Activated naive CD4-positive, alpha-beta T cell treated with anti-CD3 and anti-CD28 coated beads, Interleukin-2, amount 10 ng/mL, durations not matched to agents 7 days and 5 days (primary cell): ENCODE measurements around the gene PRSS33.

ENCODE experiments used
- CTCF ChIA-PET: fragments of 350-600 bp; sonication (Branson Sonifier 250); formaldehyde crosslinking; loops from one replicate; lab custom pipeline; 2021; ENCODE audit warnings: antibody characterized with exemption; lab: Charles Lee
- DNase-seq: peaks from one replicate; pipeline ENCODE4 v3.0.0-alpha.2; 2020
- H3K27ac Mint-ChIP-seq: one replicate; pipeline ENCODE4 v1.8.0; 2021; ENCODE audit warnings: mild to moderate bottlenecking, moderate library complexity, mixed read lengths
- H3K27me3 Mint-ChIP-seq: one replicate; pipeline ENCODE4 v1.8.0; 2021; ENCODE audit warnings: mild to moderate bottlenecking, mixed read lengths
- H3K36me3 Mint-ChIP-seq: one replicate; pipeline ENCODE4 v1.8.0; 2021; ENCODE audit warnings: mixed read lengths
- H3K4me1 Mint-ChIP-seq: one replicate; pipeline ENCODE4 v1.8.0; 2021; ENCODE audit warnings: mixed read lengths
- H3K4me3 Mint-ChIP-seq: one replicate; pipeline ENCODE4 v1.8.0; 2021; ENCODE audit warnings: mild to moderate bottlenecking, moderate library complexity, mixed read lengths
- H3K9me3 Mint-ChIP-seq: one replicate; pipeline ENCODE4 v1.8.0; 2021; ENCODE audit warnings: mixed read lengths

PRSS33 gene

GRCh38 chr16:2787406-2787805, at the start of gene PRSS33:
PRSS33 (minus strand) TSS chr16:2787560; CDS start chr16:2786547, 1,013 bp downstream.
- Mint-ChIP-seq H3K4me1 (peaks cover 11% of the 10 kb centered on the region), H3K36me3 (no peaks in the 10 kb centered on the region), H3K9me3 (no peaks in the 10 kb centered on the region), H3K4me3 (no peak within 1 kb of the TSS), H3K27ac (no peak within 1 kb of the TSS), H3K27me3 (peaks cover 62% of the 10 kb centered on the region)
- DNase-seq: peak; percentile 18
- CTCF ChIA-PET: no interaction called here

GRCh38 chr16:2836646-2837508, 49.5 kb upstream of the PRSS33 start:
- CTCF ChIA-PET: no interaction called here
- Mint-ChIP-seq H3K9me3 (no peaks in the 10 kb centered on the region), H3K36me3 (no peaks in the 10 kb centered on the region), H3K4me1 (peaks cover 17% of the 10 kb centered on the region), H3K27ac (no peak overlapping the region), H3K27me3 (peaks cover 41% of the 10 kb centered on the region), H3K4me3 (no peak overlapping the region)
- no peak for DNase-seq

- Mint-ChIP-seq H3K27ac (no peak overlapping the region), H3K36me3 (no peaks in the 10 kb centered on the region), H3K4me1 (peaks cover 10% of the 10 kb centered on the region), H3K27me3 (peaks cover 38% of the 10 kb centered on the region), H3K9me3 (no peaks in the 10 kb centered on the region), H3K4me3 (no peak overlapping the region)
- CTCF ChIA-PET: no interaction called here
- no peak for DNase-seq
Observed at GRCh38 chr16:2835638-2836493, 48.5 kb upstream of the PRSS33 start.

- no peaks in the 10 kb centered on the region for H3K36me3 Mint-ChIP-seq
- peaks cover 7% of the 10 kb centered on the region for H3K4me1 Mint-ChIP-seq
- no peak for DNase-seq
- no peak overlapping the region for H3K4me3 Mint-ChIP-seq
- peaks cover 38% of the 10 kb centered on the region for H3K27me3 Mint-ChIP-seq
- no peak overlapping the region for H3K27ac Mint-ChIP-seq
- H3K9me3 Mint-ChIP-seq: no peaks in the 10 kb centered on the region
- CTCF ChIA-PET: no interaction called here
Observed at GRCh38 chr16:2834968-2835367, 47.6 kb upstream of the PRSS33 start.

- CTCF ChIA-PET: no interaction called here
Observed at GRCh38 chr16:2833776-2834175, 46.4 kb upstream of the PRSS33 start.

GRCh38 chr16:2831203-2831602, 43.8 kb upstream of the PRSS33 start:
- H3K27ac Mint-ChIP-seq: no peak overlapping the region
- no peaks in the 10 kb centered on the region for H3K9me3 Mint-ChIP-seq
- no peak overlapping the region for H3K4me3 Mint-ChIP-seq
- peaks cover 22% of the 10 kb centered on the region for H3K27me3 Mint-ChIP-seq
- peaks cover 5% of the 10 kb centered on the region for H3K4me1 Mint-ChIP-seq
- no peak for DNase-seq
- H3K36me3 Mint-ChIP-seq: no peaks in the 10 kb centered on the region
- CTCF ChIA-PET: interaction anchor here (2.6 kb wide), 1 partner anchor 8 kb away, joined by 14 read pairs; no protein-coding TSS in a partner anchor

More at GRCh38 chr16:2833776-2834175, 46.4 kb upstream of the PRSS33 start:
- Mint-ChIP-seq H3K27ac (no peak overlapping the region), H3K36me3 (no peaks in the 10 kb centered on the region), H3K9me3 (no peaks in the 10 kb centered on the region), H3K4me3 (no peak overlapping the region), H3K4me1 (peaks cover 5% of the 10 kb centered on the region), H3K27me3 (peaks cover 34% of the 10 kb centered on the region)
- DNase-seq: no peak

- CTCF ChIA-PET: interaction anchor here (0.8 to 2.6 kb wide), 2 partner anchors 9 to 38 kb away, joined by 3 to 14 read pairs; no protein-coding TSS in a partner anchor
- H3K4me1 Mint-ChIP-seq: peaks cover 5% of the 10 kb centered on the region
- DNase-seq: no peak
- no peaks in the 10 kb centered on the region for H3K36me3 Mint-ChIP-seq
- no peaks in the 10 kb centered on the region for H3K9me3 Mint-ChIP-seq
- no peak overlapping the region for H3K27ac Mint-ChIP-seq
- no peak overlapping the region for H3K4me3 Mint-ChIP-seq
- H3K27me3 Mint-ChIP-seq: peaks cover 14% of the 10 kb centered on the region
Observed at GRCh38 chr16:2830355-2830695, 43.0 kb upstream of the PRSS33 start.

- CTCF ChIA-PET: interaction anchor here (0.8 to 2.6 kb wide), 3 partner anchors 9 to 90 kb away, joined by 3 to 14 read pairs (median 3); no protein-coding TSS in a partner anchor
- H3K36me3 Mint-ChIP-seq: no peaks in the 10 kb centered on the region
- H3K27me3 Mint-ChIP-seq: peaks cover 12% of the 10 kb centered on the region
- DNase-seq: no peak
- H3K27ac Mint-ChIP-seq: no peak within 1 kb of the TSS
- no peak within 1 kb of the TSS for H3K4me3 Mint-ChIP-seq
- no peaks in the 10 kb centered on the region for H3K9me3 Mint-ChIP-seq
- H3K4me1 Mint-ChIP-seq: peaks cover 5% of the 10 kb centered on the region
Observed at GRCh38 chr16:2829501-2830354, 42.4 kb upstream of the PRSS33 start, which contains the start of gene ZG16B. ZG16B (plus strand) TSS chr16:2830303; CDS start chr16:2830442, 139 bp downstream.

GRCh38 chr16:2828876-2829430, 41.6 kb upstream of the PRSS33 start:
- Mint-ChIP-seq H3K27ac (no peak overlapping the region), H3K36me3 (no peaks in the 10 kb centered on the region), H3K4me3 (no peak overlapping the region), H3K4me1 (peaks cover 5% of the 10 kb centered on the region), H3K27me3 (peaks cover 12% of the 10 kb centered on the region), H3K9me3 (no peaks in the 10 kb centered on the region)
- CTCF ChIA-PET: interaction anchor here (1.2 to 2.6 kb wide), 2 partner anchors 10 to 91 kb away, joined by 3 to 14 read pairs; no protein-coding TSS in a partner anchor
- DNase-seq: no peak

GRCh38 chr16:2828521-2828840, 41.1 kb upstream of the PRSS33 start:
- no peak overlapping the region for H3K27ac Mint-ChIP-seq
- CTCF ChIA-PET: interaction anchor here (1.2 kb wide), 1 partner anchor 91 kb away, joined by 3 read pairs; no protein-coding TSS in a partner anchor
- H3K36me3 Mint-ChIP-seq: no peaks in the 10 kb centered on the region
- peaks cover 9% of the 10 kb centered on the region for H3K27me3 Mint-ChIP-seq
- DNase-seq: no peak
- H3K4me3 Mint-ChIP-seq: no peak overlapping the region
- H3K4me1 Mint-ChIP-seq: peaks cover 5% of the 10 kb centered on the region
- H3K9me3 Mint-ChIP-seq: no peaks in the 10 kb centered on the region

GRCh38 chr16:2827831-2828520, 40.6 kb upstream of the PRSS33 start:
- Mint-ChIP-seq H3K36me3 (no peaks in the 10 kb centered on the region), H3K4me3 (no peak overlapping the region), H3K27ac (no peak overlapping the region), H3K4me1 (peaks cover 5% of the 10 kb centered on the region), H3K27me3 (peaks cover 8% of the 10 kb centered on the region), H3K9me3 (no peaks in the 10 kb centered on the region)
- DNase-seq: no peak
- CTCF ChIA-PET: no interaction called here

GRCh38 chr16:2827374-2827791, 40.0 kb upstream of the PRSS33 start:
- Mint-ChIP-seq H3K4me1 (peaks cover 5% of the 10 kb centered on the region), H3K27ac (no peak overlapping the region), H3K36me3 (no peaks in the 10 kb centered on the region), H3K9me3 (no peaks in the 10 kb centered on the region), H3K27me3 (peaks cover 2% of the 10 kb centered on the region), H3K4me3 (no peak overlapping the region)
- CTCF ChIA-PET: interaction anchor here (1.2 kb wide), 1 partner anchor 11 kb away, joined by 3 read pairs; no protein-coding TSS in a partner anchor
- no peak for DNase-seq
